GM12878 (cell line): Measurements from ENCODE around the gene STK40.

Experiments
- BHLHE40 ChIP-seq, 2 experiments: fragments of 450-650 bp in 1 of 2; IDR thresholded peaks; 2 replicates each; pipeline ENCODE4 v1.6.1; 2011 to 2017; ENCODE audit warnings: low read depth in 2 of 2, borderline replicate concordance in 1 of 2, improper control_type of control experiment in 1 of 2, low read length in 1 of 2, mild to moderate bottlenecking in 1 of 2
- CBX5 ChIP-seq: sonication (generic); IDR thresholded peaks from 2 replicates; pipeline ENCODE4 v1.6.1; 2016; ENCODE audit warnings: low read depth, moderate library complexity, mild to moderate bottlenecking, inconsistent platforms
- CEBPB ChIP-seq, 2 experiments: fragments of 150-350 bp in 1 of 2; IDR thresholded peaks; 2 replicates each; pipeline ENCODE4 v1.6.1; 2012 to 2014; ENCODE audit warnings: low read depth in 2 of 2, low read length in 2 of 2, borderline replicate concordance in 1 of 2, inconsistent platforms in 1 of 2
- CREM ChIP-seq: IDR thresholded peaks from 2 replicates; pipeline ENCODE4 v1.6.1; 2014; ENCODE audit warnings: antibody characterized with exemption, low read depth
- CTCF ChIP-seq, 3 experiments: IDR thresholded peaks in 2 of 3; conservative IDR thresholded peaks in 1 of 3; 2 replicates each; pipeline ENCODE4 v1.5.1; 2011; ENCODE audit warnings: low read depth in 3 of 3, low read length in 3 of 3, mild to moderate bottlenecking in 3 of 3, control low read depth in 2 of 3, moderate library complexity in 2 of 3, inconsistent platforms in 1 of 3, mixed read lengths in 1 of 3; ENCODE audit not compliant: control insufficient read depth in 2 of 3, insufficient read depth in 1 of 3; ENCODE audit errors: extremely low read depth in 1 of 3
- EP300 ChIP-seq, 2 experiments: fragments of 150-350 bp in 1 of 2; IDR thresholded peaks; 2 replicates each; pipeline ENCODE4 v1.6.1; 2011 to 2012; ENCODE audit warnings: low read depth in 2 of 2, low read length in 2 of 2, borderline replicate concordance in 1 of 2, improper control_type of control experiment in 1 of 2, inconsistent platforms in 1 of 2; ENCODE audit not compliant: control insufficient read depth in 1 of 2
- NR2F1 ChIP-seq: fragments of 450-650 bp; conservative IDR thresholded peaks from 2 replicates; pipeline ENCODE4 v1.6.1; 2017; ENCODE audit warnings: mild to moderate bottlenecking
- POLR2A ChIP-seq: IDR thresholded peaks from 2 replicates; pipeline ENCODE4 v1.6.1; 2011; ENCODE audit warnings: low read depth, mild to moderate bottlenecking, low read length
- RAD51 ChIP-seq: fragments of 450-650 bp; IDR thresholded peaks from 2 replicates; pipeline ENCODE4 v1.6.1; 2016; ENCODE audit warnings: moderate library complexity, mild to moderate bottlenecking, inconsistent platforms
- RELA ChIP-seq: fragments of 450-650 bp; IDR thresholded peaks from 2 replicates; pipeline ENCODE4 v1.8.0; 2014; ENCODE audit warnings: borderline replicate concordance; ENCODE audit not compliant: partially characterized antibody
- USF1 ChIP-seq: IDR thresholded peaks from 2 replicates; pipeline ENCODE4 v1.6.1; 2011; ENCODE audit warnings: borderline replicate concordance, low read depth, mild to moderate bottlenecking, moderate library complexity, mixed read lengths, low read length; ENCODE audit not compliant: insufficient read depth; ENCODE audit errors: extremely low read length
- TF ChIP-seq, protein P1 (sequence below): IDR thresholded peaks from 2 replicates; pipeline ENCODE4 v1.6.1; 2012; ENCODE audit warnings: mild to moderate bottlenecking, low read depth, low read length

DNA sequence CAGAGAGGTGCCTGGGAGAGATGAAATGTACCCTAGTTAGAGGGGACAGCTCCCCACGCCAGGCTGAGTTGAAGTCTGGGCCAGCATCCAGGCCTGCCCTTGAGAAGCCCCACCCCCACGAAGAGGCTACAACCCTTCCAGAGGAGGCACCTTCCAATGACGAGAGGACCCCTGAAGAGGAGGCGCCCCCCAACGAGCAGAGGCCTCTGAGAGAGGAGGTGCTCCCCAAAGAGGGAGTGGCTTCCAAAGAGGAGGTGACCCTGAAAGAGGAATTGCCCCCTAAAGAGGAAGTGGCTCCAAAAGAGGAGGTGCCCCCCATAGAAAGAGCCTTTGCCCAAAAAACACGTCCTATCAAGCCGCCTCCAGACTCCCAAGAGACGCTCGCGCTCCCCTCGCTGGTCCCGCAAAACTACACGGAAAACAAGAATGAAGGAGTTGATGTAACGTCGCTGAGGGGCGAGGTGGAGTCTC is 65.4 kb downstream of the STK40 start:
- TF ChIP-seq, protein P1, sequence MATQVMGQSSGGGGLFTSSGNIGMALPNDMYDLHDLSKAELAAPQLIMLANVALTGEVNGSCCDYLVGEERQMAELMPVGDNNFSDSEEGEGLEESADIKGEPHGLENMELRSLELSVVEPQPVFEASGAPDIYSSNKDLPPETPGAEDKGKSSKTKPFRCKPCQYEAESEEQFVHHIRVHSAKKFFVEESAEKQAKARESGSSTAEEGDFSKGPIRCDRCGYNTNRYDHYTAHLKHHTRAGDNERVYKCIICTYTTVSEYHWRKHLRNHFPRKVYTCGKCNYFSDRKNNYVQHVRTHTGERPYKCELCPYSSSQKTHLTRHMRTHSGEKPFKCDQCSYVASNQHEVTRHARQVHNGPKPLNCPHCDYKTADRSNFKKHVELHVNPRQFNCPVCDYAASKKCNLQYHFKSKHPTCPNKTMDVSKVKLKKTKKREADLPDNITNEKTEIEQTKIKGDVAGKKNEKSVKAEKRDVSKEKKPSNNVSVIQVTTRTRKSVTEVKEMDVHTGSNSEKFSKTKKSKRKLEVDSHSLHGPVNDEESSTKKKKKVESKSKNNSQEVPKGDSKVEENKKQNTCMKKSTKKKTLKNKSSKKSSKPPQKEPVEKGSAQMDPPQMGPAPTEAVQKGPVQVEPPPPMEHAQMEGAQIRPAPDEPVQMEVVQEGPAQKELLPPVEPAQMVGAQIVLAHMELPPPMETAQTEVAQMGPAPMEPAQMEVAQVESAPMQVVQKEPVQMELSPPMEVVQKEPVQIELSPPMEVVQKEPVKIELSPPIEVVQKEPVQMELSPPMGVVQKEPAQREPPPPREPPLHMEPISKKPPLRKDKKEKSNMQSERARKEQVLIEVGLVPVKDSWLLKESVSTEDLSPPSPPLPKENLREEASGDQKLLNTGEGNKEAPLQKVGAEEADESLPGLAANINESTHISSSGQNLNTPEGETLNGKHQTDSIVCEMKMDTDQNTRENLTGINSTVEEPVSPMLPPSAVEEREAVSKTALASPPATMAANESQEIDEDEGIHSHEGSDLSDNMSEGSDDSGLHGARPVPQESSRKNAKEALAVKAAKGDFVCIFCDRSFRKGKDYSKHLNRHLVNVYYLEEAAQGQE = no peak
- TF ChIP-seq CTCF (IDR thresholded peaks at IDR 0.05 in 2 of 3, conservative IDR thresholded peaks at IDR 0.05 in 1 of 3; ENCODE audit: control insufficient read depth in 2 of 3, extremely low read depth in 1 of 3, insufficient read depth in 1 of 3, low read depth in 3 of 3, low read length in 3 of 3) (no peak), RAD51 (no peak), POLR2A (no peak), NR2F1 (no peak), EP300 (IDR thresholded peaks at IDR 0.05; ENCODE audit: borderline replicate concordance in 1 of 2, control insufficient read depth in 1 of 2, low read depth in 2 of 2, low read length in 2 of 2) (no peak), RELA (no peak), BHLHE40 (IDR thresholded peaks at IDR 0.05; ENCODE audit: borderline replicate concordance in 1 of 2, low read depth in 2 of 2, low read length in 1 of 2) (no peak), USF1 (no peak), CBX5 (no peak), CREM (no peak), CEBPB (IDR thresholded peaks at IDR 0.05; ENCODE audit: borderline replicate concordance in 1 of 2, low read depth in 2 of 2, low read length in 2 of 2) (no peak)
